OCI-LY3 (cell line): ENCODE measurements around the gene ZNF521.

Experiments
- H2AFZ ChIP-seq: fragments of 200-600, 300-600 bp; shearing (Covaris generic); 2 replicates; pipeline ENCODE4 v1.6.0; 2014; ENCODE audit warnings: antibody characterized with exemption, low read depth, low read length
- H3K27ac ChIP-seq: fragments of 200-600, 300-600 bp; sonication (generic); 2 replicates; pipeline ENCODE4 v1.5.1; 2014; ENCODE audit warnings: mild to moderate bottlenecking, low read length, moderate library complexity, mixed read lengths
- H3K27me3 ChIP-seq: fragments of 200-600, 300-600 bp; sonication (generic); 2 replicates; pipeline ENCODE4 v1.6.1; 2014; ENCODE audit warnings: low read depth, low read length, mixed read lengths
- H3K36me3 ChIP-seq: fragments of 200-600, 300-600 bp; sonication (generic); replicated peaks from 2 replicates; pipeline ENCODE3; 2014; ENCODE audit warnings: low read depth, low read length, mixed read lengths
- H3K4me1 ChIP-seq: fragments of 300-600, 200-600 bp; sonication (generic); 2 replicates; pipeline ENCODE4 v1.6.1; 2014; ENCODE audit warnings: low read length, mixed read lengths
- H3K4me2 ChIP-seq: fragments of 200-600, 300-600 bp; sonication (generic); 2 replicates; pipeline ENCODE4 v1.6.1; 2014; ENCODE audit warnings: low read length, mixed read lengths
- H3K4me3 ChIP-seq: fragments of 300-600, 200-600 bp; sonication (generic); 2 replicates; pipeline ENCODE4 v1.5.1; 2014; ENCODE audit warnings: antibody characterized with exemption, mild to moderate bottlenecking, low read length, moderate library complexity
- H3K79me2 ChIP-seq: fragments of 300-600, 200-600 bp; shearing (Covaris generic); 2 replicates; pipeline ENCODE4 v1.6.1; 2014; ENCODE audit warnings: mild to moderate bottlenecking, low read length, mixed read lengths
- H3K9ac ChIP-seq: fragments of 300-600, 200-600 bp; shearing (Covaris generic); 2 replicates; pipeline ENCODE4 v1.6.0; 2014; ENCODE audit warnings: mild to moderate bottlenecking, low read length, moderate library complexity
- H3K9me3 ChIP-seq: fragments of 200-600, 300-600 bp; shearing (Covaris generic); 2 replicates; pipeline ENCODE4 v1.6.1; 2014; ENCODE audit warnings: low read length, mixed read lengths; ENCODE audit not compliant: insufficient read depth
- H4K20me1 ChIP-seq: fragments of 200-600, 300-600 bp; sonication (generic); 2 replicates; pipeline ENCODE4 v1.6.1; 2016; ENCODE audit warnings: low read length, mixed read lengths; ENCODE audit not compliant: insufficient read depth
- CTCF ChIP-seq: fragments of 200-600, 300-600 bp; sonication (generic); IDR thresholded peaks from 2 replicates; pipeline ENCODE4 v1.5.1; 2014; ENCODE audit warnings: antibody characterized with exemption, low read length, low read depth
- EZH2phosphoT487 ChIP-seq: fragments of 200-600 bp; shearing (Covaris generic); IDR thresholded peaks from 2 replicates; pipeline ENCODE4 v1.6.1; 2018; ENCODE audit warnings: antibody characterized with exemption, mixed run types, low read depth

Gene ZNF521

GRCh38 chr18:25103468-25104155 lies 248.4 kb downstream of the ZNF521 start:
- Histone ChIP-seq H3K9ac (no peak overlapping the region), H2AFZ (no peak overlapping the region), H3K9me3 (no peaks in the 10 kb centered on the region), H4K20me1 (no peaks in the 10 kb centered on the region), H3K36me3 (no peaks in the 10 kb centered on the region), H3K4me3 (no peak overlapping the region), H3K79me2 (no peaks in the 10 kb centered on the region), H3K4me1 (no peaks in the 10 kb centered on the region), H3K27ac (no peak overlapping the region), H3K4me2 (no peak overlapping the region), H3K27me3 (no peaks in the 10 kb centered on the region; the same call in 1 of the 2 replicates)
- no peak for TF ChIP-seq EZH2phosphoT487
- no peak for TF ChIP-seq CTCF

GRCh38 chr18:25102662-25103061 lies 249.3 kb downstream of the ZNF521 start:
- Histone ChIP-seq H3K36me3 (no peaks in the 10 kb centered on the region), H3K9me3 (no peaks in the 10 kb centered on the region), H3K9ac (no peak overlapping the region), H2AFZ (no peak overlapping the region), H3K27ac (no peak overlapping the region), H3K4me1 (no peaks in the 10 kb centered on the region), H3K79me2 (no peaks in the 10 kb centered on the region), H4K20me1 (no peaks in the 10 kb centered on the region), H3K27me3 (no peaks in the 10 kb centered on the region; the same call in 1 of the 2 replicates), H3K4me2 (no peak overlapping the region), H3K4me3 (no peak overlapping the region)
- no peak for TF ChIP-seq EZH2phosphoT487
- TF ChIP-seq CTCF, result no peak

GRCh38 chr18:25100418-25100817 lies 251.5 kb downstream of the ZNF521 start:
- no peak overlapping the region for H3K4me3 ChIP-seq
- no peaks in the 10 kb centered on the region for H4K20me1 ChIP-seq
- H3K4me1 ChIP-seq, result no peaks in the 10 kb centered on the region
- no peaks in the 10 kb centered on the region; the same call in 1 of the 2 replicates for H3K27me3 ChIP-seq
- no peak overlapping the region for H3K4me2 ChIP-seq
- TF ChIP-seq CTCF (no peak), EZH2phosphoT487 (no peak)
- H3K9me3 ChIP-seq, result no peaks in the 10 kb centered on the region
- H3K36me3 ChIP-seq, result no peaks in the 10 kb centered on the region
- no peak overlapping the region for H3K9ac ChIP-seq
- H3K79me2 ChIP-seq, result no peaks in the 10 kb centered on the region
- H3K27ac ChIP-seq, result no peak overlapping the region
- H2AFZ ChIP-seq, result no peak overlapping the region

- Histone ChIP-seq H3K27me3 (no peaks in the 10 kb centered on the region; the same call in 1 of the 2 replicates), H3K4me3 (no peak overlapping the region), H3K9me3 (no peaks in the 10 kb centered on the region), H3K27ac (no peak overlapping the region), H3K36me3 (no peaks in the 10 kb centered on the region), H2AFZ (no peak overlapping the region), H3K4me1 (no peaks in the 10 kb centered on the region), H4K20me1 (no peaks in the 10 kb centered on the region), H3K79me2 (no peaks in the 10 kb centered on the region), H3K4me2 (no peak overlapping the region), H3K9ac (no peak overlapping the region)
- no peak for TF ChIP-seq EZH2phosphoT487
- no peak for TF ChIP-seq CTCF
Observed at GRCh38 chr18:25099895-25100294, 252.1 kb downstream of the ZNF521 start.
